Measurements from ENCODE around the gene FAM78A. TPM values are rescaled to one million over a fixed set of nuclear protein-coding genes. Genes with fewer than 3 reads are reported as not detected.

Gene FAM78A
- total and polyA plus RNA-seq, 2 of the 8 experiments (the other 6 are each of a cell fraction or from before 2014, with no cell fraction given) = 3.1 TPM

DNA sequence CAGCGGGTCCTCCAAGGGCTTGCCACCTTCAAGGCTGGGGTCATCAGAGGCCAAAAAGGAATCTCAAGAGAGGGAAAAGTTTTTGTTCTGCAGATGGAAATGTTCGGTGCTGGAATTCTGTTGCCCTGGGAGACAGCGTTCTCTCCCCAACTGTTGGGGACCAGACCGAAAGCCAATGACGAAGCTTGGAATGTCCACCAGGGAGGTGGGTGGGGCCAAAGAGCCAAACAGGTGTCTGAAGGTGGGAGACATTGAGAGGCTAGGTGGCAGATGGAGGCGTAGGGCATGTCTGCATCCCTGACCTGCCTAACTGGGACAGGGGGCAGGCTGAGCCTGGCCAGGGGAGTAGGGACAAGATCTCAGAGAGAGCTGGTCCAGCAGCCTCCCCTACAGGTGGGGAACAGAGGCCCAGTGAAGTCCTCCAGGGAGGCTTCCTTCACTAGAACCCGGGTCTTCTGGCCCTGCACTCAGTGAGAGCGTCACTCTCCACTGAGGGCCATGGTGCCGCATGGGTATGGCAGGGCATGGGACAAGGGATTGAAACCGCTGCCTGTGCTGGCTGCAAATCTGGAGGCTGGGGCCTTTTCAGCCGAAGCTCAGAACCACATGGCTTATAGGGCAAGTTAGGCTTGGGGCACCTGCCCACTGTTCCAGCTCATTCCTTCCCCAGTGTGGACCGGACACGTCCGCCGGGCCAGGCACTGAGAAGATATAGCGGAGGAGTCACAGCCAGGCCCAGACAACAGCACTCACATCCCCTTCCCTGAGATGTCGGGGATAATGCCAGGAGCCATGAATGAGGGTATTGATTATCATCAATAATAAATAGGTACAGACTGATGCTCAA, 5.0 kb upstream of the FAM78A start:
- Histone ChIP-seq H2BK5ac (ENCODE audit: low read depth, low read length) (no peak overlapping the region), H3K23me2 (ENCODE audit: low read depth, low read length) (peaks cover 8% of the 10 kb centered on the region), H3K27ac (ENCODE audit: low read depth, low read length) (no peak overlapping the region), H2AFZ (ENCODE audit: low read length) (no peak overlapping the region), H2BK15ac (ENCODE audit: low read length) (0 out of 2 replicates have a peak overlapping the region, but pooled peaks have one; percentile 61), H3K27me3 (replicated peaks in 1 of 4; ENCODE audit: control insufficient read depth in 3 of 4, extremely low read depth in 1 of 4, insufficient read depth in 3 of 4, low read length in 3 of 4) (peaks cover 2 to 26% (median 15%) of the 10 kb centered on the region in 4 experiments), H3K4me3 (ENCODE audit: extremely low read depth in 1 of 4, insufficient read depth in 2 of 4, low read depth in 3 of 4, low read length in 4 of 4) (no peak overlapping the region), H3K9me3 (ENCODE audit: insufficient read depth in 2 of 2, low read depth in 1 of 2, low read length in 1 of 2) (no peaks in the 10 kb centered on the region), H3K23ac (ENCODE audit: insufficient read length) (no peak overlapping the region), H2BK20ac (ENCODE audit: low read length) (no peak overlapping the region), H4K20me1 (replicated peaks in 1 of 2; ENCODE audit: control insufficient read depth in 1 of 2, insufficient read depth in 2 of 2, low read length in 2 of 2) (peaks cover 0 to 3% of the 10 kb centered on the region in 2 experiments), H3K79me1 (ENCODE audit: low read depth, low read length) (no peaks in the 10 kb centered on the region), H2BK120ac (replicated peaks; ENCODE audit: low read depth, low read length) (no peak overlapping the region), H3K4me2 (ENCODE audit: insufficient read depth in 1 of 2, low read depth in 2 of 2, low read length in 2 of 2) (no peak overlapping the region; a peak in 1 of 4 replicates), H4K5ac (ENCODE audit: insufficient read length, low read depth, low read length) (no peak overlapping the region), H3K18ac (ENCODE audit: extremely low read depth, low read length) (no peak overlapping the region), H3K79me2 (ENCODE audit: control insufficient read depth in 1 of 2, insufficient read depth in 2 of 2, low read length in 2 of 2) (no peaks in the 10 kb centered on the region), H2AK5ac (ENCODE audit: low read depth, low read length) (peak overlapping the region; percentile 88; the same call in 1 of the 2 replicates), H4K91ac (replicated peaks; ENCODE audit: insufficient read length, low read length) (no peak overlapping the region), H3K56ac (replicated peaks; ENCODE audit: insufficient read length, low read depth, low read length) (no peak overlapping the region), H3K4me1 (replicated peaks in 1 of 4; ENCODE audit: control insufficient read depth in 3 of 4, insufficient read depth in 4 of 4, low read length in 3 of 4) (peaks cover 0 to 18% (median 6%) of the 10 kb centered on the region in 4 experiments; a peak in 5 of 7 replicates), H2BK12ac (ENCODE audit: low read depth, low read length) (no peak overlapping the region; the same call in 1 of the 2 replicates), H3K36me3 (ENCODE audit: control insufficient read depth in 2 of 4, insufficient read depth in 4 of 4, low read length in 3 of 4) (no peaks in the 10 kb centered on the region), H3K9ac (replicated peaks in 1 of 4; ENCODE audit: extremely low read depth in 1 of 4, low read depth in 3 of 4, low read length in 3 of 4) (0 out of 7 replicates have a peak overlapping the region, but pooled peaks of 1 of the 4 experiments have one; percentile 2), H4K8ac (ENCODE audit: extremely low read depth, insufficient read depth, low read length) (no peak overlapping the region), H3K14ac (ENCODE audit: insufficient read length) (no peak overlapping the region), H3K4ac (replicated peaks; ENCODE audit: insufficient read length, low read depth, low read length) (no peak overlapping the region)
- POLR2A ChIA-PET (ENCODE audit: partially characterized antibody) = interaction anchor here (0.6 to 1.6 kb wide), 3 partner anchors 10 to 50 kb away, joined by 3 read pairs; no protein-coding TSS in a partner anchor
- WGBS, 2 experiments (ENCODE audit: extremely low coverage in 1 of 2, insufficient coverage in 1 of 2, insufficient read length in 1 of 2, insufficient replicate concordance in 2 of 2, low coverage in 1 of 2, low lambda C conversion rate in 2 of 2, missing lambda C conversion rate in 1 of 2) = 89% methylated on average over 17 of the region's 17 CpGs; no CpG with 5 or more reads in 1 of the 2 experiments
- FAIRE-seq (no peak), DNase-seq (ENCODE audit: low read depth in 1 of 2, low spot score in 2 of 2) (no peak)
- CTCF ChIA-PET (ENCODE audit: partially characterized antibody) = interaction anchor here (0.6 to 1.2 kb wide), 3 partner anchors 9 to 66 kb away, joined by 3 to 4 read pairs (median 3); no protein-coding TSS in a partner anchor
- no peak for TF ChIP-seq NRF1 (IDR thresholded peaks at IDR 0.05; ENCODE audit: low read depth, low read length)
- TF ChIP-seq MAFK (IDR thresholded peaks at IDR 0.05; ENCODE audit: low read depth, low read length) = no peak
- TF ChIP-seq BACH1 (IDR thresholded peaks at IDR 0.05; ENCODE audit: low read length) = no peak
- no peak for TF ChIP-seq SRF (IDR thresholded peaks at IDR 0.05; ENCODE audit: low read depth, low read length)

All from H1 (cell line).